IMR-90 (cell line): ENCODE results near the gene CDC14A. TPM values are rescaled to one million over a fixed set of nuclear protein-coding genes. Genes with fewer than 3 reads are reported as not detected.

ENCODE experiments used
- ATAC-seq: fragments of 200-7000 bp; cut with Tn5 transposase; 2 replicates; pipeline ENCODE4 v1.9.1; 2020; ENCODE audit warnings: low read depth, mild to moderate bottlenecking, moderate library complexity
- BruUV-seq: library from RNA; stranded (reverse); fragments of 400-500 nt; replicated peaks from 2 replicates; lab custom pipeline; 2021; lab: Mats Ljungman, UMichigan
- CTCF ChIA-PET: fragments of 300-600 bp; formaldehyde crosslinking; extraction: SDS; loops from one replicate; lab custom pipeline; 2021; ENCODE audit warnings: antibody characterized with exemption; lab: Yijun Ruan, JAX
- POLR2A ChIA-PET: fragments of 300-600 bp; sonication (Branson Sonifier 250); formaldehyde crosslinking; loops from one replicate; lab custom pipeline; 2022; ENCODE audit warnings: antibody characterized with exemption; ENCODE audit not compliant: unreplicated experiment; lab: Charles Lee
- DNase-seq: peaks from one replicate; pipeline ENCODE4 v3.0.0; 2013
- H2AFZ ChIP-seq: replicated peaks from 2 replicates; pipeline ENCODE3; 2013; ENCODE audit warnings: low read length, mild to moderate bottlenecking; ENCODE audit not compliant: poor library complexity
- H2AK5ac ChIP-seq: 2 replicates; pipeline ENCODE4 v1.6.1; 2013; ENCODE audit warnings: low read depth, low read length, inconsistent platforms
- H2AK9ac ChIP-seq: replicated peaks from 2 replicates; pipeline ENCODE3; 2013; ENCODE audit warnings: mild to moderate bottlenecking, low read depth, low read length, moderate library complexity; ENCODE audit not compliant: poor library complexity
- H2BK120ac ChIP-seq: 2 replicates; pipeline ENCODE4 v1.6.1; 2013; ENCODE audit warnings: low read depth, low read length, inconsistent platforms
- H2BK15ac ChIP-seq: 3 replicates; pipeline ENCODE4 v1.6.1; 2013; ENCODE audit warnings: low read depth, low read length, inconsistent platforms
- H2BK20ac ChIP-seq: 2 replicates; pipeline ENCODE4 v1.6.1; 2013; ENCODE audit warnings: low read depth, mild to moderate bottlenecking, inconsistent platforms, low read length, moderate library complexity
- H2BK5ac ChIP-seq: 2 replicates; pipeline ENCODE4 v1.6.1; 2013; ENCODE audit warnings: mild to moderate bottlenecking, low read depth, low read length, inconsistent platforms; ENCODE audit not compliant: poor library complexity, severe bottlenecking
- H3K14ac ChIP-seq: replicated peaks from 2 replicates; pipeline ENCODE4 v1.6.1; 2013; ENCODE audit warnings: low read depth, low read length, inconsistent platforms
- H3K18ac ChIP-seq: 2 replicates; pipeline ENCODE4 v1.6.1; 2013; ENCODE audit warnings: low read depth, low read length, control low read depth
- H3K23ac ChIP-seq: 2 replicates; pipeline ENCODE4 v1.6.1; 2013; ENCODE audit warnings: low read depth, low read length, inconsistent platforms
- H3K27ac ChIP-seq: 2 replicates; pipeline ENCODE4 v1.5.1; 2013; ENCODE audit warnings: mild to moderate bottlenecking, control low read depth, low read length; ENCODE audit not compliant: insufficient read depth
- H3K27me3 ChIP-seq: 2 replicates; pipeline ENCODE4 v1.6.1; 2013; ENCODE audit warnings: low read length; ENCODE audit not compliant: control insufficient read depth, insufficient read depth
- H3K36me3 ChIP-seq: 2 replicates; pipeline ENCODE4 v1.6.1; 2013; ENCODE audit warnings: low read length, mixed read lengths; ENCODE audit not compliant: control insufficient read depth, insufficient read depth
- H3K4ac ChIP-seq: 2 replicates; pipeline ENCODE4 v1.6.1; 2013; ENCODE audit warnings: low read depth, low read length, inconsistent platforms
- H3K4me1 ChIP-seq: 2 replicates; pipeline ENCODE4 v1.6.1; 2013; ENCODE audit warnings: low read length, mixed read lengths; ENCODE audit not compliant: control insufficient read depth, insufficient read depth
- H3K4me2 ChIP-seq: 2 replicates; pipeline ENCODE4 v1.6.1; 2013; ENCODE audit warnings: low read depth, mild to moderate bottlenecking, control low read depth, low read length, moderate library complexity
- H3K4me3 ChIP-seq: 2 replicates; pipeline ENCODE4 v1.5.1; 2013; ENCODE audit warnings: low read depth, mild to moderate bottlenecking, control low read depth, low read length, moderate library complexity; ENCODE audit not compliant: insufficient read depth
- H3K56ac ChIP-seq: 2 replicates; pipeline ENCODE4 v1.6.1; 2013; ENCODE audit warnings: low read length, inconsistent platforms; ENCODE audit not compliant: insufficient read depth; ENCODE audit errors: extremely low read depth
- H3K79me1 ChIP-seq, 2 experiments: 2 replicates each; pipeline ENCODE4 v1.6.1; 2013; ENCODE audit warnings: low read length in 2 of 2, inconsistent platforms in 1 of 2, low read depth in 1 of 2
- H3K9ac ChIP-seq: 2 replicates; pipeline ENCODE4 v1.6.1; 2013; ENCODE audit warnings: low read depth, low read length, control low read depth
- H3K9me1 ChIP-seq: 2 replicates; pipeline ENCODE4 v1.6.1; 2013; ENCODE audit warnings: low read length, inconsistent platforms; ENCODE audit not compliant: insufficient read depth
- H3K9me3 ChIP-seq: 2 replicates; pipeline ENCODE4 v1.6.1; 2013; ENCODE audit warnings: low read length; ENCODE audit not compliant: control insufficient read depth, insufficient read depth
- H4K20me1 ChIP-seq: 2 replicates; pipeline ENCODE4 v1.6.1; 2013; ENCODE audit warnings: low read length, inconsistent platforms; ENCODE audit not compliant: insufficient read depth
- H4K5ac ChIP-seq: 2 replicates; pipeline ENCODE4 v1.6.1; 2013; ENCODE audit warnings: mild to moderate bottlenecking, low read depth, low read length, control low read depth
- H4K8ac ChIP-seq, 2 experiments: 2 replicates each; pipeline ENCODE4 v1.6.1; 2013; ENCODE audit warnings: low read depth in 2 of 2, low read length in 2 of 2, control low read depth in 1 of 2, inconsistent platforms in 1 of 2
- H4K91ac ChIP-seq: 2 replicates; pipeline ENCODE4 v1.6.1; 2013; ENCODE audit warnings: low read depth, low read length, inconsistent platforms; ENCODE audit not compliant: insufficient read depth
- CHD1 ChIP-seq: IDR thresholded peaks from 2 replicates; pipeline ENCODE4 v1.6.1; 2012; ENCODE audit warnings: low read depth, low read length, improper control_type of control experiment
- MAZ ChIP-seq: IDR thresholded peaks from 2 replicates; pipeline ENCODE4 v1.6.1; 2012; ENCODE audit warnings: low read depth, mild to moderate bottlenecking, low read length, improper control_type of control experiment, moderate library complexity, borderline replicate concordance
- POLR2A ChIP-seq: IDR thresholded peaks from 2 replicates; pipeline ENCODE4 v1.6.1; 2012; ENCODE audit warnings: mild to moderate bottlenecking, low read depth, low read length
- WGBS, 2 experiments: methylation state at CpG; one replicate each; pipeline versions ENCODE4 v1.1.5 to v1.1.7; 2013; ENCODE audit warnings: missing lambda C conversion rate in 2 of 2; ENCODE audit not compliant: insufficient read length in 1 of 2; ENCODE audit errors: extremely low coverage in 2 of 2; 5-methylcytosine and 5-hydroxymethylcytosine counted together
- dilution Hi-C: fragments of 300-500 bp; cut with HindIII; formaldehyde crosslinking; loops from one replicate; pipeline ENCODE4 v1.14.3; 2018; ENCODE audit warnings: low sequenced_read_pairs; ENCODE audit not compliant: unreplicated experiment
- in situ Hi-C: fragments of 300-500 bp; cut with MboI; formaldehyde crosslinking; loops from 3 replicates; pipeline ENCODE4 v1.14.3; 2019; ENCODE audit warnings: low sequenced_read_pairs, inconsistent platforms, mixed read lengths
- intact Hi-C: fragments of 100-400 bp; cut with micrococcal nuclease; formaldehyde crosslinking; loops from 2 replicates; pipeline ENCODE4 v1.10.0; 2022
- polyA plus RNA-seq, 3 experiments: library from polyadenylated mRNA; depleted of rRNA; stranded (reverse); fragments of >200 nt; gene quantifications; 2 replicates each; pipeline ENCODE4 v1.2.3, GENCODE V29; 2012; ENCODE audit warnings: low replicate concordance in 1 of 3
- total RNA-seq: library from RNA; depleted of rRNA; stranded (reverse); fragments of >200 nt; gene quantifications from 2 replicates; pipeline ENCODE4 v1.2.3, GENCODE V29; 2012
- TF ChIP-seq, protein P1 (sequence below): conservative IDR thresholded peaks from 2 replicates; pipeline ENCODE4 v1.5.1; 2012; ENCODE audit warnings: mild to moderate bottlenecking, low read depth, low read length, improper control_type of control experiment
- TF ChIP-seq, protein P2 (sequence below): fragments of 150-350 bp; IDR thresholded peaks from 2 replicates; pipeline ENCODE4 v1.6.1; 2017; ENCODE audit warnings: mild to moderate bottlenecking, antibody characterized with exemption, low read length, low read depth

The CDC14A gene
- total and polyA plus RNA-seq, 2 of the 4 experiments (the other 2 are of a cell fraction), result 1.7 to 3.0 TPM

DNA sequence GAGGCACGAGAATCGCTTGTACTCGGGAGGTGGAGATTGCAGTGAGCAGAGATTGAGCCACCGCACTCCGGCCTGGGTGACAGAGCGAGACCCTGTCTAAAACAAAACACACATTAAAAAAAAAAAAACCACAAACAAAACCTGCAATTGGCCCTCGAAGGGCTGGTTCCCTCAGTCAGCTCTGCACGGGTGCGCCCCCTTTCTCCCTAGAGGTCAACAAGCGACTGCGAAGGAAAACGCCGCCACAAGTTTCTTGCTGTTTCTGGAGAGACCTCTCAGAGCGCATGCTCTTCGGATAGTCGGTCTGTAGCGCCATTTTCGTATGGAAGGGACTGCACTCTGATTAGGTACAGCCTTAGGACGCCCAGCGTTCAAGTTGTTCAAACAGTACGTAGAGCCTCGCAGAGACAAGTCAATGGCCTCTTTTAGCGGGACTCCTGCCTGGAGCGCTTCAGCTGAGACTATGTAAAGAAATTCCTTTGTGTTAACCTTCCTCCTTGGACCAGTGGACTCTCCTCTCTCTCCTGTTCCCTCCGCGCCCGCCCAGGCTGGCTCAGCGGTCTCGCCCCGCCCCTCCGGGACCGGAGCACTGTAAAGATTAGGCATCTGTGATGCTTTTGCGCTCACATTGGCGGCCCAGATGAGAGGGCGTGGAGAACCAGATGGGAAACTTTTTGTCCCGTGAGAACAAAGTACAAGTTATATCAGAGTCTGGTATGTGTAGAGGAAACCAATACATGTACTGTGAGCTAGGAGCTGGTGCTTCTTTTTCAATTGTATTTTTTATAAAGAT, 1.0 kb upstream of the CDC14A start:
- H2AFZ ChIP-seq, result peak overlapping the region; percentile 95
- H4K20me1 ChIP-seq, result 0 out of 2 replicates have a peak, but pooled peaks cover 5% of the 10 kb centered on the region
- intact Hi-C loops, result loop anchor here (5.0 to 10.0 kb wide), 3 partner anchors 84 to 546 kb away; partner anchors contain the start of gene RTCA
- H2AK5ac ChIP-seq, result no peak overlapping the region
- no peaks in the 10 kb centered on the region for H3K36me3 ChIP-seq
- DNase-seq, result peak; percentile 84
- H3K9me3 ChIP-seq, result no peaks in the 10 kb centered on the region
- POLR2A ChIA-PET, result interaction anchor here (0.6 to 1.3 kb wide), 3 partner anchors 33 to 1123 kb away, joined by 3 to 10 read pairs (median 9); no protein-coding TSS in a partner anchor
- WGBS, 2 experiments, result 2% methylated on average over 13 of the region's 36 CpGs; no CpG with 5 or more reads in 1 of the 2 experiments
- H3K14ac ChIP-seq, result peak overlapping the region; percentile 65
- CTCF ChIA-PET, result interaction anchor here (0.6 to 0.7 kb wide), 2 partner anchors 39 to 85 kb away, joined by 3 to 4 read pairs; no protein-coding TSS in a partner anchor
- H3K27me3 ChIP-seq, result no peaks in the 10 kb centered on the region
- peak overlapping the region; percentile 43; the same call in 1 of the 3 replicates for H2BK15ac ChIP-seq
- dilution Hi-C loops, result no loop called here
- H3K4me2 ChIP-seq, result peak overlapping the region; percentile 88
- peaks cover 9 to 25% of the 10 kb centered on the region in 2 experiments for H3K79me1 ChIP-seq
- peak overlapping the region; percentile 51; the same call in 1 of the 2 replicates for H3K56ac ChIP-seq
- peak overlapping the region; percentile 62 for H3K9ac ChIP-seq
- H3K18ac ChIP-seq, result peak overlapping the region; percentile 63
- peak overlapping the region; percentile 58 for H3K4ac ChIP-seq
- H3K4me3 ChIP-seq, result peak overlapping the region; percentile 86
- H4K8ac ChIP-seq, result peak overlapping the region; percentile 12 to 84
- H4K91ac ChIP-seq, result peak overlapping the region; percentile 54
- in situ Hi-C loops, result no loop called here
- H2BK20ac ChIP-seq, result peak overlapping the region; percentile 65; the same call in 1 of the 2 replicates
- peak overlapping the region; percentile 69 for H3K27ac ChIP-seq
- BruUV-seq, result no TSS peak
- peak overlapping the region; percentile 66; the same call in 1 of the 2 replicates for H4K5ac ChIP-seq
- H3K23ac ChIP-seq, result 0 out of 2 replicates have a peak overlapping the region, but pooled peaks have one; percentile 71
- peaks cover 4% of the 10 kb centered on the region; the same call in 1 of the 2 replicates for H3K4me1 ChIP-seq
- peak overlapping the region; percentile 59 for H2BK5ac ChIP-seq
- peaks cover 4% of the 10 kb centered on the region; the same call in 1 of the 2 replicates for H3K9me1 ChIP-seq
- TF ChIP-seq MAZ, result peak; percentile 75; the same call in 1 of the 2 replicates
- TF ChIP-seq, protein P1, sequence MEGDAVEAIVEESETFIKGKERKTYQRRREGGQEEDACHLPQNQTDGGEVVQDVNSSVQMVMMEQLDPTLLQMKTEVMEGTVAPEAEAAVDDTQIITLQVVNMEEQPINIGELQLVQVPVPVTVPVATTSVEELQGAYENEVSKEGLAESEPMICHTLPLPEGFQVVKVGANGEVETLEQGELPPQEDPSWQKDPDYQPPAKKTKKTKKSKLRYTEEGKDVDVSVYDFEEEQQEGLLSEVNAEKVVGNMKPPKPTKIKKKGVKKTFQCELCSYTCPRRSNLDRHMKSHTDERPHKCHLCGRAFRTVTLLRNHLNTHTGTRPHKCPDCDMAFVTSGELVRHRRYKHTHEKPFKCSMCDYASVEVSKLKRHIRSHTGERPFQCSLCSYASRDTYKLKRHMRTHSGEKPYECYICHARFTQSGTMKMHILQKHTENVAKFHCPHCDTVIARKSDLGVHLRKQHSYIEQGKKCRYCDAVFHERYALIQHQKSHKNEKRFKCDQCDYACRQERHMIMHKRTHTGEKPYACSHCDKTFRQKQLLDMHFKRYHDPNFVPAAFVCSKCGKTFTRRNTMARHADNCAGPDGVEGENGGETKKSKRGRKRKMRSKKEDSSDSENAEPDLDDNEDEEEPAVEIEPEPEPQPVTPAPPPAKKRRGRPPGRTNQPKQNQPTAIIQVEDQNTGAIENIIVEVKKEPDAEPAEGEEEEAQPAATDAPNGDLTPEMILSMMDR, result no peak
- peak; percentile 20; the same call in 1 of the 2 replicates for TF ChIP-seq POLR2A
- TF ChIP-seq, protein P2, sequence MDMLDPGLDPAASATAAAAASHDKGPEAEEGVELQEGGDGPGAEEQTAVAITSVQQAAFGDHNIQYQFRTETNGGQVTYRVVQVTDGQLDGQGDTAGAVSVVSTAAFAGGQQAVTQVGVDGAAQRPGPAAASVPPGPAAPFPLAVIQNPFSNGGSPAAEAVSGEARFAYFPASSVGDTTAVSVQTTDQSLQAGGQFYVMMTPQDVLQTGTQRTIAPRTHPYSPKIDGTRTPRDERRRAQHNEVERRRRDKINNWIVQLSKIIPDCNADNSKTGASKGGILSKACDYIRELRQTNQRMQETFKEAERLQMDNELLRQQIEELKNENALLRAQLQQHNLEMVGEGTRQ, result no peak
- TF ChIP-seq CHD1, result no peak
- no peak overlapping the region for H2AK9ac ChIP-seq
- peak; percentile 79 for ATAC-seq
- peak overlapping the region; percentile 59; the same call in 1 of the 2 replicates for H2BK120ac ChIP-seq
